ENCODE data around the gene SCAF8. TPM values are rescaled to one million over a fixed set of nuclear protein-coding genes. Genes with fewer than 3 reads are reported as not detected.

The SCAF8 gene
- total and polyA plus RNA-seq, 7 donors, result 9.5 to 49.0 (median 40.1) TPM

- ATAC-seq (no peak), DNase-seq (no peak)
- WGBS, 3 donors, result 77 to 84% (median 80%) methylated on average over 5 of the region's 5 CpGs
- H3K27me3 ChIP-seq (ENCODE audit: insufficient read depth in 3 of 3, low read length in 2 of 3), result no peaks in the 10 kb centered on the region
- H3K27ac ChIP-seq, result no peak overlapping the region
- no peak for TF ChIP-seq CTCF (IDR thresholded peaks at IDR 0.05)
- intact Hi-C loops (cut with DNase I), result no loop called here
- no peaks in the 10 kb centered on the region for H3K9me3 ChIP-seq
- no peaks in the 10 kb centered on the region for H3K36me3 ChIP-seq (ENCODE audit: insufficient read depth in 1 of 2, low read depth in 1 of 2)
- H3K4me1 ChIP-seq, result no peaks in the 10 kb centered on the region
- no peak overlapping the region for H3K4me3 ChIP-seq
Observed at GRCh38 chr6:154689493-154690255, 43.5 kb upstream of the SCAF8 start.

- H3K27ac ChIP-seq, result no peak overlapping the region
- H3K27me3 ChIP-seq (ENCODE audit: insufficient read depth in 3 of 3, low read length in 2 of 3), result no peaks in the 10 kb centered on the region
- H3K4me1 ChIP-seq, result no peaks in the 10 kb centered on the region
- TF ChIP-seq CTCF (IDR thresholded peaks at IDR 0.05), result no peak
- ATAC-seq (no peak), DNase-seq (no peak)
- no peak overlapping the region for H3K4me3 ChIP-seq
- 87 to 94% (median 92%) methylated on average over 4 of the region's 4 CpGs for WGBS, 3 donors
- no peaks in the 10 kb centered on the region for H3K36me3 ChIP-seq (ENCODE audit: insufficient read depth in 1 of 2, low read depth in 1 of 2)
- intact Hi-C loops (cut with DNase I), result no loop called here
- no peaks in the 10 kb centered on the region for H3K9me3 ChIP-seq
Observed at GRCh38 chr6:154690857-154691256, 42.4 kb upstream of the SCAF8 start.

GRCh38 chr6:154696661-154697060 lies 36.6 kb upstream of the SCAF8 start:
- WGBS, 3 donors, result 55 to 82% (median 82%) methylated on average over 1 of the region's 1 CpG
- DNase-seq (no peak), ATAC-seq (no peak)
- no peaks in the 10 kb centered on the region for H3K36me3 ChIP-seq (ENCODE audit: insufficient read depth in 1 of 2, low read depth in 1 of 2)
- H3K4me3 ChIP-seq, result no peak overlapping the region
- no peaks in the 10 kb centered on the region for H3K4me1 ChIP-seq
- no peaks in the 10 kb centered on the region for H3K27me3 ChIP-seq (ENCODE audit: insufficient read depth in 3 of 3, low read length in 2 of 3)
- intact Hi-C loops (cut with DNase I), result no loop called here
- no peak overlapping the region for H3K27ac ChIP-seq
- no peaks in the 10 kb centered on the region for H3K9me3 ChIP-seq
- TF ChIP-seq CTCF (IDR thresholded peaks at IDR 0.05), result no peak

GRCh38 chr6:154703124-154703523 lies 30.1 kb upstream of the SCAF8 start:
- 48 to 64% (median 51%) methylated on average over 4 of the region's 4 CpGs for WGBS, 3 donors

More at GRCh38 chr6:154703124-154703523, 30.1 kb upstream of the SCAF8 start:
- Histone ChIP-seq H3K27ac (no peak overlapping the region), H3K36me3 (ENCODE audit: insufficient read depth in 1 of 2, low read depth in 1 of 2) (no peaks in the 10 kb centered on the region), H3K9me3 (no peaks in the 10 kb centered on the region), H3K27me3 (ENCODE audit: insufficient read depth in 3 of 3, low read length in 2 of 3) (peaks cover 0 to 6% (median 2%) of the 10 kb centered on the region in 3 donors), H3K4me3 (no peak overlapping the region), H3K4me1 (no peaks in the 10 kb centered on the region)
- ATAC-seq (no peak), DNase-seq (no peak)
- TF ChIP-seq CTCF (IDR thresholded peaks at IDR 0.05), result no peak
- intact Hi-C loops (cut with DNase I), result no loop called here
